ENCODE data around the gene MYO9A.

MYO9A gene

GRCh38 chr15:71801935-71802655, 315.9 kb downstream of the MYO9A start:
- Histone ChIP-seq H3K4me1 (ENCODE audit: insufficient read depth, insufficient read length) (peaks cover 4% of the 10 kb centered on the region), H3K36me3 (ENCODE audit: insufficient read depth, insufficient read length, low read length) (no peaks in the 10 kb centered on the region), H3K9me3 (ENCODE audit: insufficient read depth, low read length) (peaks cover 4% of the 10 kb centered on the region; the same call in 1 of the 2 replicates), H3K27me3 (ENCODE audit: insufficient read depth, insufficient read length) (no peaks in the 10 kb centered on the region), H3K4me3 (ENCODE audit: insufficient read length, low read depth) (no peak overlapping the region), H3K9ac (ENCODE audit: insufficient read length, low read depth) (no peak overlapping the region)
- DNase-seq (ENCODE audit: low read depth, low spot score) = no peak
- TF ChIP-seq ZNF274 (IDR thresholded peaks at IDR 0.05; ENCODE audit: low read depth, low read length) = no peak
- TF ChIP-seq YY1 (IDR thresholded peaks at IDR 0.05; ENCODE audit: insufficient read depth, insufficient read length) = no peak
- no peak for TF ChIP-seq SUZ12 (IDR thresholded peaks at IDR 0.05; ENCODE audit: extremely low read depth, insufficient read depth, insufficient read length)

- Histone ChIP-seq H3K36me3 (ENCODE audit: insufficient read depth, insufficient read length, low read length) (no peaks in the 10 kb centered on the region), H3K9me3 (ENCODE audit: insufficient read depth, low read length) (peaks cover 4% of the 10 kb centered on the region; the same call in 1 of the 2 replicates), H3K4me3 (ENCODE audit: insufficient read length, low read depth) (no peak overlapping the region), H3K4me1 (ENCODE audit: insufficient read depth, insufficient read length) (peaks cover 2% of the 10 kb centered on the region), H3K9ac (ENCODE audit: insufficient read length, low read depth) (no peak overlapping the region), H3K27me3 (ENCODE audit: insufficient read depth, insufficient read length) (no peaks in the 10 kb centered on the region)
- TF ChIP-seq ZNF274 (IDR thresholded peaks at IDR 0.05; ENCODE audit: low read depth, low read length) (no peak), YY1 (IDR thresholded peaks at IDR 0.05; ENCODE audit: insufficient read depth, insufficient read length) (no peak), SUZ12 (IDR thresholded peaks at IDR 0.05; ENCODE audit: extremely low read depth, insufficient read depth, insufficient read length) (no peak)
- peak; percentile 44 for DNase-seq (ENCODE audit: low read depth, low spot score)
Observed at GRCh38 chr15:71800835-71801745, 316.9 kb downstream of the MYO9A start.

- peaks cover 4% of the 10 kb centered on the region; the same call in 1 of the 2 replicates for H3K9me3 ChIP-seq (ENCODE audit: insufficient read depth, low read length)
- H3K36me3 ChIP-seq (ENCODE audit: insufficient read depth, insufficient read length, low read length) = no peaks in the 10 kb centered on the region
- H3K4me3 ChIP-seq (ENCODE audit: insufficient read length, low read depth) = no peak overlapping the region
- TF ChIP-seq YY1 (IDR thresholded peaks at IDR 0.05; ENCODE audit: insufficient read depth, insufficient read length) (no peak), SUZ12 (IDR thresholded peaks at IDR 0.05; ENCODE audit: extremely low read depth, insufficient read depth, insufficient read length) (no peak), ZNF274 (IDR thresholded peaks at IDR 0.05; ENCODE audit: low read depth, low read length) (no peak)
- H3K9ac ChIP-seq (ENCODE audit: insufficient read length, low read depth) = no peak overlapping the region
- H3K4me1 ChIP-seq (ENCODE audit: insufficient read depth, insufficient read length) = peaks cover 2% of the 10 kb centered on the region
- no peak for DNase-seq (ENCODE audit: low read depth, low spot score)
- no peaks in the 10 kb centered on the region for H3K27me3 ChIP-seq (ENCODE audit: insufficient read depth, insufficient read length)
Observed at GRCh38 chr15:71800190-71800589, 317.8 kb downstream of the MYO9A start.

GRCh38 chr15:71798641-71799040, 319.3 kb downstream of the MYO9A start:
- Histone ChIP-seq H3K36me3 (ENCODE audit: insufficient read depth, insufficient read length, low read length) (no peaks in the 10 kb centered on the region), H3K4me1 (ENCODE audit: insufficient read depth, insufficient read length) (peaks cover 2% of the 10 kb centered on the region), H3K9ac (ENCODE audit: insufficient read length, low read depth) (no peak overlapping the region), H3K9me3 (ENCODE audit: insufficient read depth, low read length) (peaks cover 4% of the 10 kb centered on the region; the same call in 1 of the 2 replicates), H3K4me3 (ENCODE audit: insufficient read length, low read depth) (no peak overlapping the region), H3K27me3 (ENCODE audit: insufficient read depth, insufficient read length) (no peaks in the 10 kb centered on the region)
- no peak for DNase-seq (ENCODE audit: low read depth, low spot score)
- TF ChIP-seq YY1 (IDR thresholded peaks at IDR 0.05; ENCODE audit: insufficient read depth, insufficient read length) (no peak), ZNF274 (IDR thresholded peaks at IDR 0.05; ENCODE audit: low read depth, low read length) (no peak), SUZ12 (IDR thresholded peaks at IDR 0.05; ENCODE audit: extremely low read depth, insufficient read depth, insufficient read length) (no peak)

GRCh38 chr15:71792521-71792920, 325.4 kb downstream of the MYO9A start:
- Histone ChIP-seq H3K4me1 (ENCODE audit: insufficient read depth, insufficient read length) (no peaks in the 10 kb centered on the region), H3K27me3 (ENCODE audit: insufficient read depth, insufficient read length) (no peaks in the 10 kb centered on the region), H3K9me3 (ENCODE audit: insufficient read depth, low read length) (no peaks in the 10 kb centered on the region), H3K9ac (ENCODE audit: insufficient read length, low read depth) (no peak overlapping the region), H3K36me3 (ENCODE audit: insufficient read depth, insufficient read length, low read length) (no peaks in the 10 kb centered on the region), H3K4me3 (ENCODE audit: insufficient read length, low read depth) (no peak overlapping the region)
- no peak for TF ChIP-seq ZNF274 (IDR thresholded peaks at IDR 0.05; ENCODE audit: low read depth, low read length)
- no peak for DNase-seq (ENCODE audit: low read depth, low spot score)

- H3K36me3 ChIP-seq (ENCODE audit: insufficient read depth, insufficient read length, low read length) = no peaks in the 10 kb centered on the region
- no peaks in the 10 kb centered on the region for H3K9me3 ChIP-seq (ENCODE audit: insufficient read depth, low read length)
- no peak overlapping the region for H3K9ac ChIP-seq (ENCODE audit: insufficient read length, low read depth)
- TF ChIP-seq ZNF274 (IDR thresholded peaks at IDR 0.05; ENCODE audit: low read depth, low read length) (no peak), SUZ12 (IDR thresholded peaks at IDR 0.05; ENCODE audit: extremely low read depth, insufficient read depth, insufficient read length) (no peak), YY1 (IDR thresholded peaks at IDR 0.05; ENCODE audit: insufficient read depth, insufficient read length) (no peak)
- no peaks in the 10 kb centered on the region for H3K4me1 ChIP-seq (ENCODE audit: insufficient read depth, insufficient read length)
- no peaks in the 10 kb centered on the region for H3K27me3 ChIP-seq (ENCODE audit: insufficient read depth, insufficient read length)
- DNase-seq (ENCODE audit: low read depth, low spot score) = no peak
- H3K4me3 ChIP-seq (ENCODE audit: insufficient read length, low read depth) = no peak overlapping the region
Observed at GRCh38 chr15:71791975-71792374, 326.0 kb downstream of the MYO9A start.

GRCh38 chr15:71790081-71790480, 327.9 kb downstream of the MYO9A start:
- no peak for DNase-seq (ENCODE audit: low read depth, low spot score)
- H3K36me3 ChIP-seq (ENCODE audit: insufficient read depth, insufficient read length, low read length) = no peaks in the 10 kb centered on the region

More at GRCh38 chr15:71790081-71790480, 327.9 kb downstream of the MYO9A start:
- Histone ChIP-seq H3K9me3 (ENCODE audit: insufficient read depth, low read length) (no peaks in the 10 kb centered on the region), H3K27me3 (ENCODE audit: insufficient read depth, insufficient read length) (no peaks in the 10 kb centered on the region), H3K4me1 (ENCODE audit: insufficient read depth, insufficient read length) (no peaks in the 10 kb centered on the region), H3K4me3 (ENCODE audit: insufficient read length, low read depth) (no peak overlapping the region), H3K9ac (ENCODE audit: insufficient read length, low read depth) (no peak overlapping the region)
- TF ChIP-seq SUZ12 (IDR thresholded peaks at IDR 0.05; ENCODE audit: extremely low read depth, insufficient read depth, insufficient read length) (no peak), YY1 (IDR thresholded peaks at IDR 0.05; ENCODE audit: insufficient read depth, insufficient read length) (no peak), ZNF274 (IDR thresholded peaks at IDR 0.05; ENCODE audit: low read depth, low read length) (no peak)

Measured in NT2/D1 (cell line).